ENCODE data around the gene ZFAND4. TPM values are rescaled to one million over a fixed set of nuclear protein-coding genes. Genes with fewer than 3 reads are reported as not detected.

The ZFAND4 gene
- total RNA-seq, 1 experiment from 2014 or later, result 17.2 TPM

GRCh38 chr10:45578384-45578971 is 94.1 kb downstream of the ZFAND4 start:
- TF ChIP-seq, protein P1, sequence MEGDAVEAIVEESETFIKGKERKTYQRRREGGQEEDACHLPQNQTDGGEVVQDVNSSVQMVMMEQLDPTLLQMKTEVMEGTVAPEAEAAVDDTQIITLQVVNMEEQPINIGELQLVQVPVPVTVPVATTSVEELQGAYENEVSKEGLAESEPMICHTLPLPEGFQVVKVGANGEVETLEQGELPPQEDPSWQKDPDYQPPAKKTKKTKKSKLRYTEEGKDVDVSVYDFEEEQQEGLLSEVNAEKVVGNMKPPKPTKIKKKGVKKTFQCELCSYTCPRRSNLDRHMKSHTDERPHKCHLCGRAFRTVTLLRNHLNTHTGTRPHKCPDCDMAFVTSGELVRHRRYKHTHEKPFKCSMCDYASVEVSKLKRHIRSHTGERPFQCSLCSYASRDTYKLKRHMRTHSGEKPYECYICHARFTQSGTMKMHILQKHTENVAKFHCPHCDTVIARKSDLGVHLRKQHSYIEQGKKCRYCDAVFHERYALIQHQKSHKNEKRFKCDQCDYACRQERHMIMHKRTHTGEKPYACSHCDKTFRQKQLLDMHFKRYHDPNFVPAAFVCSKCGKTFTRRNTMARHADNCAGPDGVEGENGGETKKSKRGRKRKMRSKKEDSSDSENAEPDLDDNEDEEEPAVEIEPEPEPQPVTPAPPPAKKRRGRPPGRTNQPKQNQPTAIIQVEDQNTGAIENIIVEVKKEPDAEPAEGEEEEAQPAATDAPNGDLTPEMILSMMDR (conservative IDR thresholded peaks at IDR 0.05), result no peak

More at GRCh38 chr10:45578384-45578971, 94.1 kb downstream of the ZFAND4 start:
- Histone ChIP-seq H3K9me3 (ENCODE audit: control insufficient read depth, low read depth, low read length) (no peaks in the 10 kb centered on the region), H3K4me2 (ENCODE audit: insufficient read depth, insufficient read length, low read length) (no peak overlapping the region), H2BK15ac (ENCODE audit: low read depth, low read length) (no peak overlapping the region), H2BK120ac (ENCODE audit: low read depth, low read length, poor library complexity, severe bottlenecking) (no peak overlapping the region), H4K8ac (replicated peaks; ENCODE audit: insufficient read length, low read depth, low read length) (no peak overlapping the region), H3K9ac (ENCODE audit: extremely low read depth, insufficient read length, low read length) (no peak overlapping the region), H3K23me2 (ENCODE audit: insufficient read length, low read depth, low read length, poor library complexity, severe bottlenecking) (no peaks in the 10 kb centered on the region), H3K23ac (ENCODE audit: insufficient read length, low read depth, low read length) (no peak overlapping the region), H3K27me3 (ENCODE audit: insufficient read depth, low read length) (no peaks in the 10 kb centered on the region), H4K5ac (ENCODE audit: insufficient read length, low read depth, low read length) (no peak overlapping the region), H3K14ac (ENCODE audit: insufficient read depth, low read length) (no peak overlapping the region), H3T11ph (ENCODE audit: low read length) (no peak overlapping the region), H2BK12ac (ENCODE audit: insufficient read length, low read depth, low read length) (no peak overlapping the region), H2AFZ (ENCODE audit: low read length) (no peak overlapping the region), H3K18ac (ENCODE audit: insufficient read length, low read depth, low read length) (no peak overlapping the region), H3K79me2 (ENCODE audit: insufficient read depth, low read length) (no peaks in the 10 kb centered on the region), H4K91ac (ENCODE audit: insufficient read length, low read depth, low read length) (no peak overlapping the region), H2BK20ac (ENCODE audit: low read depth, low read length, poor library complexity, severe bottlenecking) (no peak overlapping the region), H3K27ac (ENCODE audit: insufficient read length, low read depth, low read length) (no peak overlapping the region), H3K56ac (ENCODE audit: insufficient read length, low read depth, low read length) (no peak overlapping the region), H3K79me1 (ENCODE audit: insufficient read depth, low read depth, low read length, poor library complexity, severe bottlenecking) (no peaks in the 10 kb centered on the region), H3K4me1 (ENCODE audit: insufficient read depth, low read length) (no peaks in the 10 kb centered on the region; the same call in 1 of the 2 replicates), H4K20me1 (ENCODE audit: control insufficient read depth, insufficient read depth, insufficient read length) (no peaks in the 10 kb centered on the region), H2AK5ac (ENCODE audit: insufficient read length, low read length) (no peak overlapping the region), H2BK5ac (ENCODE audit: insufficient read length, low read length) (no peak overlapping the region), H3K4ac (ENCODE audit: low read depth, low read length) (no peak overlapping the region)
- no peaks in the 10 kb centered on the region for H3K27me3 Mint-ChIP-seq (ENCODE audit: low read depth)
- no peak overlapping the region for H3K27ac Mint-ChIP-seq
- whole genome bisulfite sequencing (ENCODE audit: extremely low coverage, insufficient read length, low lambda C conversion rate), result no CpG with 5 or more reads among the region's 2 CpGs
- no peak for DNase-seq
- H3K36me3 Mint-ChIP-seq (ENCODE audit: insufficient read depth in 1 of 3, low read depth in 3 of 3), result no peaks in the 10 kb centered on the region
- no peak overlapping the region for H3K4me3 Mint-ChIP-seq
- peaks cover 5 to 14% of the 10 kb centered on the region in 2 experiments for H3K4me1 Mint-ChIP-seq
- no peaks in the 10 kb centered on the region for H3K9me3 Mint-ChIP-seq

Data from H9 (cell line).